SK-N-SH treated with all-trans-retinoic acid at 6 μM for 48 hours (cell line): ENCODE measurements around the gene ELOVL6.

ENCODE experiments used
- ATAC-seq: fragments of 200-7000 bp; cut with Tn5 transposase; 3 replicates; pipeline ENCODE4 v1.9.1; 2020; ENCODE audit warnings: mild to moderate bottlenecking, moderate library complexity
- ARNTL ChIP-seq: fragments of 450-650 bp; formaldehyde crosslinking; IDR thresholded peaks from 2 replicates; pipeline ENCODE4 v1.5.0; 2020; ENCODE audit warnings: low read depth, mild to moderate bottlenecking, moderate library complexity, borderline replicate concordance
- BACH2 ChIP-seq: fragments of 250-450 bp; sonication (Bioruptor Pico); IDR thresholded peaks from 2 replicates; pipeline ENCODE4 v1.9.0; 2021; ENCODE audit warnings: mild to moderate bottlenecking, borderline replicate concordance
- CSDC2 ChIP-seq: fragments of 250-450 bp; sonication (Bioruptor Pico); IDR thresholded peaks from 2 replicates; pipeline ENCODE4 v1.5.0; 2020; ENCODE audit warnings: mild to moderate bottlenecking, moderate library complexity
- ESRRG ChIP-seq: fragments of 250-450 bp; sonication (Bioruptor Pico); IDR thresholded peaks from 2 replicates; pipeline ENCODE4 v1.6.1; 2021; ENCODE audit warnings: mild to moderate bottlenecking
- GLIS3 ChIP-seq: fragments of 250-450 bp; sonication (Bioruptor Pico); IDR thresholded peaks from 2 replicates; pipeline ENCODE4 v1.5.0; 2020; ENCODE audit warnings: mild to moderate bottlenecking, moderate library complexity
- OSR1 ChIP-seq: fragments of 250-450 bp; sonication (Bioruptor Pico); IDR thresholded peaks from 2 replicates; pipeline ENCODE4 v1.8.0; 2022; ENCODE audit warnings: moderate library complexity, mild to moderate bottlenecking, inconsistent platforms
- PPARA ChIP-seq: fragments of 250-450 bp; sonication (Bioruptor Pico); IDR thresholded peaks from 2 replicates; pipeline ENCODE4 v1.5.0; 2020; ENCODE audit warnings: mild to moderate bottlenecking, borderline replicate concordance
- RARB ChIP-seq: fragments of 250-450 bp; sonication (Bioruptor Pico); IDR thresholded peaks from 2 replicates; pipeline ENCODE4 v1.8.0; 2021; ENCODE audit warnings: mild to moderate bottlenecking, moderate library complexity
- SNAI2 ChIP-seq: fragments of 250-450 bp; sonication (Bioruptor Pico); IDR thresholded peaks from 2 replicates; pipeline ENCODE4 v1.5.0; 2020; ENCODE audit warnings: mild to moderate bottlenecking, moderate library complexity
- TCF4 ChIP-seq: fragments of 250-450 bp; sonication (Bioruptor Pico); IDR thresholded peaks from 2 replicates; pipeline ENCODE4 v1.8.0; 2021; ENCODE audit warnings: mild to moderate bottlenecking, moderate library complexity, borderline replicate concordance
- TOX ChIP-seq: fragments of 250-450 bp; sonication (Bioruptor Pico); IDR thresholded peaks from 2 replicates; pipeline ENCODE4 v1.8.0; 2021; ENCODE audit warnings: mild to moderate bottlenecking, moderate library complexity, borderline replicate concordance
- TSHZ2 ChIP-seq: fragments of 250-450 bp; sonication (Bioruptor Pico); IDR thresholded peaks from 2 replicates; pipeline ENCODE4 v1.5.0; 2020; ENCODE audit warnings: mild to moderate bottlenecking, moderate library complexity
- ZC3H10 ChIP-seq: fragments of 250-450 bp; sonication (Bioruptor Pico); IDR thresholded peaks from 2 replicates; pipeline ENCODE4 v1.5.1; 2021; ENCODE audit warnings: mild to moderate bottlenecking, moderate library complexity
- ZFP3 ChIP-seq: fragments of 250-450 bp; sonication (Bioruptor Pico); IDR thresholded peaks from 2 replicates; pipeline ENCODE4 v1.5.0; 2020; ENCODE audit warnings: mild to moderate bottlenecking, moderate library complexity
- ZFP30 ChIP-seq: fragments of 450-650 bp; formaldehyde crosslinking; IDR thresholded peaks from 2 replicates; pipeline ENCODE4 v1.5.0; 2022; ENCODE audit warnings: mild to moderate bottlenecking, moderate library complexity
- ZNF565 ChIP-seq: fragments of 450-650 bp; formaldehyde crosslinking; conservative IDR thresholded peaks from 2 replicates; pipeline ENCODE4 v1.5.0; 2020; ENCODE audit warnings: low read depth, mild to moderate bottlenecking, moderate library complexity
- ZNF70 ChIP-seq: fragments of 450-650 bp; formaldehyde crosslinking; IDR thresholded peaks from 2 replicates; pipeline ENCODE4 v1.5.0; 2020; ENCODE audit warnings: mild to moderate bottlenecking, moderate library complexity
- ZNF8 ChIP-seq: fragments of 450-650 bp; formaldehyde crosslinking; IDR thresholded peaks from 2 replicates; pipeline ENCODE4 v1.5.0; 2020; ENCODE audit warnings: mild to moderate bottlenecking, moderate library complexity
- TF ChIP-seq, protein P1 (sequence below): fragments of 250-450 bp; sonication (Bioruptor Pico); IDR thresholded peaks from 2 replicates; pipeline ENCODE4 v1.5.1; 2021; ENCODE audit warnings: mild to moderate bottlenecking, moderate library complexity
- TF ChIP-seq, protein P2 (sequence below): fragments of 250-450 bp; sonication (Bioruptor Pico); IDR thresholded peaks from 2 replicates; pipeline ENCODE4 v1.8.0; 2020; ENCODE audit warnings: mild to moderate bottlenecking, moderate library complexity, borderline replicate concordance
- TF ChIP-seq, protein P3 (sequence below): fragments of 250-450 bp; sonication (Bioruptor Pico); IDR thresholded peaks from 2 replicates; pipeline ENCODE4 v1.8.0; 2021; ENCODE audit warnings: low read depth, mild to moderate bottlenecking, moderate library complexity, borderline replicate concordance
- TF ChIP-seq, protein P4 (sequence below): fragments of 250-450 bp; sonication (Bioruptor Pico); IDR thresholded peaks from 2 replicates; pipeline ENCODE4 v1.5.1; 2020; ENCODE audit warnings: low read depth, mild to moderate bottlenecking, moderate library complexity

Gene ELOVL6

DNA sequence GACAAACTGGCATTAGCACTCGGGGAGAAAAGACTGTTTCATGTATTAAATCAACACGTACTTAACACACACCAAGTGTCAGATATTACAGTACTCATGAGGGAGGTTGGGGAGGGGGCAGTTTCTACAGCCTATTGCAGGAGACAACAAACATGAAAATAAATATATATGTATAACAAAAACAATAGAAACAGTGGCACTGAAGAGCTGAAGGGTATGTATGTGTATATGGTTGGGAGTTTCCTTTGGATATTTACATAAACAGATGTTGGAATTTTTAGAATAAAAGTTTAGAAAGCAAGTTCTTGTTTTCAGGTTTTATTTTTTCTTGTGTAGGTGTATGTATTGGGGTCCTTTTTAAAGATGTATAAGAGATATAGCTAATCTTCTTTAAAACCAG is 133.5 kb downstream of the ELOVL6 start:
- ATAC-seq: no peak
- TF ChIP-seq ZC3H10 (CRISPR knock-in tag): no peak
- no peak for TF ChIP-seq TOX
- no peak for TF ChIP-seq OSR1
- TF ChIP-seq, protein P1, sequence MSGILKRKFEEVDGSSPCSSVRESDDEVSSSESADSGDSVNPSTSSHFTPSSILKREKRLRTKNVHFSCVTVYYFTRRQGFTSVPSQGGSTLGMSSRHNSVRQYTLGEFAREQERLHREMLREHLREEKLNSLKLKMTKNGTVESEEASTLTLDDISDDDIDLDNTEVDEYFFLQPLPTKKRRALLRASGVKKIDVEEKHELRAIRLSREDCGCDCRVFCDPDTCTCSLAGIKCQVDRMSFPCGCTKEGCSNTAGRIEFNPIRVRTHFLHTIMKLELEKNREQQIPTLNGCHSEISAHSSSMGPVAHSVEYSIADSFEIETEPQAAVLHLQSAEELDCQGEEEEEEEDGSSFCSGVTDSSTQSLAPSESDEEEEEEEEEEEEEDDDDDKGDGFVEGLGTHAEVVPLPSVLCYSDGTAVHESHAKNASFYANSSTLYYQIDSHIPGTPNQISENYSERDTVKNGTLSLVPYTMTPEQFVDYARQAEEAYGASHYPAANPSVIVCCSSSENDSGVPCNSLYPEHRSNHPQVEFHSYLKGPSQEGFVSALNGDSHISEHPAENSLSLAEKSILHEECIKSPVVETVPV: no peak
- no peak for TF ChIP-seq TSHZ2 (CRISPR knock-in tag)
- TF ChIP-seq ZFP30 (CRISPR knock-in tag): no peak
- TF ChIP-seq RARB: no peak
- TF ChIP-seq ZFP3 (CRISPR knock-in tag): no peak
- TF ChIP-seq BACH2 (CRISPR knock-in tag): no peak
- TF ChIP-seq SNAI2 (CRISPR knock-in tag): no peak
- TF ChIP-seq ARNTL (CRISPR knock-in tag): no peak
- TF ChIP-seq, protein P2, sequence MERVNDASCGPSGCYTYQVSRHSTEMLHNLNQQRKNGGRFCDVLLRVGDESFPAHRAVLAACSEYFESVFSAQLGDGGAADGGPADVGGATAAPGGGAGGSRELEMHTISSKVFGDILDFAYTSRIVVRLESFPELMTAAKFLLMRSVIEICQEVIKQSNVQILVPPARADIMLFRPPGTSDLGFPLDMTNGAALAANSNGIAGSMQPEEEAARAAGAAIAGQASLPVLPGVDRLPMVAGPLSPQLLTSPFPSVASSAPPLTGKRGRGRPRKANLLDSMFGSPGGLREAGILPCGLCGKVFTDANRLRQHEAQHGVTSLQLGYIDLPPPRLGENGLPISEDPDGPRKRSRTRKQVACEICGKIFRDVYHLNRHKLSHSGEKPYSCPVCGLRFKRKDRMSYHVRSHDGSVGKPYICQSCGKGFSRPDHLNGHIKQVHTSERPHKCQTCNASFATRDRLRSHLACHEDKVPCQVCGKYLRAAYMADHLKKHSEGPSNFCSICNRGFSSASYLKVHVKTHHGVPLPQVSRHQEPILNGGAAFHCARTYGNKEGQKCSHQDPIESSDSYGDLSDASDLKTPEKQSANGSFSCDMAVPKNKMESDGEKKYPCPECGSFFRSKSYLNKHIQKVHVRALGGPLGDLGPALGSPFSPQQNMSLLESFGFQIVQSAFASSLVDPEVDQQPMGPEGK (CRISPR knock-in tag): no peak
- TF ChIP-seq ZNF8 (CRISPR knock-in tag): no peak
- TF ChIP-seq GLIS3: no peak
- no peak for TF ChIP-seq ZNF70 (CRISPR knock-in tag)
- TF ChIP-seq PPARA: no peak
- TF ChIP-seq, protein P3, sequence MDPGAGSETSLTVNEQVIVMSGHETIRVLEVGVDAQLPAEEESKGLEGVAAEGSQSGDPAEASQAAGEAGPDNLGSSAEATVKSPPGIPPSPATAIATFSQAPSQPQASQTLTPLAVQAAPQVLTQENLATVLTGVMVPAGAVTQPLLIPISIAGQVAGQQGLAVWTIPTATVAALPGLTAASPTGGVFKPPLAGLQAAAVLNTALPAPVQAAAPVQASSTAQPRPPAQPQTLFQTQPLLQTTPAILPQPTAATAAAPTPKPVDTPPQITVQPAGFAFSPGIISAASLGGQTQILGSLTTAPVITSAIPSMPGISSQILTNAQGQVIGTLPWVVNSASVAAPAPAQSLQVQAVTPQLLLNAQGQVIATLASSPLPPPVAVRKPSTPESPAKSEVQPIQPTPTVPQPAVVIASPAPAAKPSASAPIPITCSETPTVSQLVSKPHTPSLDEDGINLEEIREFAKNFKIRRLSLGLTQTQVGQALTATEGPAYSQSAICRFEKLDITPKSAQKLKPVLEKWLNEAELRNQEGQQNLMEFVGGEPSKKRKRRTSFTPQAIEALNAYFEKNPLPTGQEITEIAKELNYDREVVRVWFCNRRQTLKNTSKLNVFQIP (CRISPR knock-in tag): no peak
- TF ChIP-seq, protein P4, sequence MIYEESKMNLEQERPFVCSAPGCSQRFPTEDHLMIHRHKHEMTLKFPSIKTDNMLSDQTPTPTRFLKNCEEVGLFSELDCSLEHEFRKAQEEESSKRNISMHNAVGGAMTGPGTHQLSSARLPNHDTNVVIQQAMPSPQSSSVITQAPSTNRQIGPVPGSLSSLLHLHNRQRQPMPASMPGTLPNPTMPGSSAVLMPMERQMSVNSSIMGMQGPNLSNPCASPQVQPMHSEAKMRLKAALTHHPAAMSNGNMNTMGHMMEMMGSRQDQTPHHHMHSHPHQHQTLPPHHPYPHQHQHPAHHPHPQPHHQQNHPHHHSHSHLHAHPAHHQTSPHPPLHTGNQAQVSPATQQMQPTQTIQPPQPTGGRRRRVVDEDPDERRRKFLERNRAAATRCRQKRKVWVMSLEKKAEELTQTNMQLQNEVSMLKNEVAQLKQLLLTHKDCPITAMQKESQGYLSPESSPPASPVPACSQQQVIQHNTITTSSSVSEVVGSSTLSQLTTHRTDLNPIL (CRISPR knock-in tag): no peak
- TF ChIP-seq ZNF565 (CRISPR knock-in tag): no peak

DNA sequence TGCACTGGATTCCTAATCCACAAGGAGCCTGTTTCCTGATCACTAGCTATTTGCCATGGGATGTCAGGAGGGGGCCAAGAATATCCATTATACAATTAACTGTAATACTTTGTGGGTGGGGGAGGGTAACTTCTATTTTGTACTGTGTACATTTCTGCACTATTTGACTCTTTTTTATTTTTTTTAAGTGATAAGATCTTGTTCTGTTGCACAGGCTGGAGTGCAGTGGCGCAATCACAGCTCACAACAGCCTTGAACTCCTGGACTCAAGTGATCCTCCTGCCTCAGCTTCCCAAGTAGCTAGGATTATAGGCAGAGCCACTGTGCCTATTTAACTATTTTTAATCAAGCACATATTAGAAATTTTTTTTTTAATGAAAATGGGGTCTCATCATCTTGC is 134.1 kb downstream of the ELOVL6 start:
- TF ChIP-seq ZNF8 (CRISPR knock-in tag) (no peak), ZFP30 (CRISPR knock-in tag) (no peak), TSHZ2 (CRISPR knock-in tag) (no peak), ZNF565 (CRISPR knock-in tag) (no peak), ARNTL (CRISPR knock-in tag) (no peak), OSR1 (no peak), ZNF70 (CRISPR knock-in tag) (no peak), SNAI2 (CRISPR knock-in tag) (no peak), ZFP3 (CRISPR knock-in tag) (no peak), TOX (no peak), GLIS3 (no peak), ESRRG (no peak), TCF4 (CRISPR knock-in tag) (no peak), BACH2 (CRISPR knock-in tag) (no peak), ZC3H10 (CRISPR knock-in tag) (no peak), CSDC2 (no peak)
- TF ChIP-seq, protein P3 (CRISPR knock-in tag): no peak
- TF ChIP-seq, protein P4 (CRISPR knock-in tag): no peak

More for the DNA sequence above, 134.1 kb downstream of the ELOVL6 start:
- ATAC-seq: no peak
